Activated T-helper 2 cell treated with anti-CD3 and anti-CD28 coated beads, Interferon-gamma antibody, Interleukin-2, Interleukin-4, amounts not matched to agents 10 μg/mL and 5 μg/mL and 100 μg/mL, durations not matched to agents 14 hours and 24 hours and 36 hours (primary cell): ENCODE measurements around the gene TCOF1. TPM values are rescaled to one million over a fixed set of nuclear protein-coding genes. Genes with fewer than 3 reads are reported as not detected.

ENCODE experiments used
- DNase-seq: peaks from one replicate; pipeline ENCODE4 v3.0.0; 2021; ENCODE audit warnings: low spot score
- H3K27ac Mint-ChIP-seq: one replicate; pipeline ENCODE4 v1.8.0; 2021; ENCODE audit warnings: mixed read lengths
- H3K27me3 Mint-ChIP-seq: one replicate; pipeline ENCODE4 v1.8.0; 2021; ENCODE audit warnings: low read depth, mixed read lengths
- H3K36me3 Mint-ChIP-seq: one replicate; pipeline ENCODE4 v1.8.0; 2021; ENCODE audit warnings: low read depth, mixed read lengths
- H3K4me1 Mint-ChIP-seq: one replicate; pipeline ENCODE4 v1.8.0; 2021; ENCODE audit warnings: low read depth, mixed read lengths
- H3K4me3 Mint-ChIP-seq: one replicate; pipeline ENCODE4 v1.8.0; 2021; ENCODE audit warnings: low read depth, mild to moderate bottlenecking, moderate library complexity, mixed read lengths
- H3K9me3 Mint-ChIP-seq: one replicate; pipeline ENCODE4 v1.8.0; 2021; ENCODE audit warnings: mixed read lengths
- intact Hi-C: fragments of 100-400 bp; cut with micrococcal nuclease; formaldehyde crosslinking; loops from one replicate; pipeline ENCODE4 v1.15.1; 2023
- total RNA-seq: library from RNA; stranded (reverse); gene quantifications from 2 replicates; pipeline ENCODE4 v1.2.3, GENCODE V29; 2022

TCOF1 gene
- total RNA-seq, 1 donor from 2014 or later = 98.2 TPM

GRCh38 chr5:150318613-150319483, 38.6 kb upstream of the TCOF1 start:
- Mint-ChIP-seq H3K9me3 (no peaks in the 10 kb centered on the region), H3K27ac (no peak overlapping the region)

DNA sequence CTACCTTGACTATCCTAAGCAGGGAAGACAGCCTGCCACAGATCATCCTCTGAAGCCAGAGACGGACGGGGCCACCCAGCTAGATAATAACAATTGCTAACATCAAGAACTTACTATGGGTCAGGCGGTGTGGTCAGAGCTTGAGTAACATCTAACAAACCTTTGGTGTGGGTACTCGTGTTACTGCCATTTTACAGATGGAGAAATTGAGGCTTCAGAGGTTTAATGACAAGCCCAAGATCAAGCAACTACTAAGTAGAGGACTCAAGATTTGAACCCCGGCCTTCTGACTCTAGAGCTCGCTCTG, 38.1 kb upstream of the TCOF1 start:
- H3K9me3 Mint-ChIP-seq = no peaks in the 10 kb centered on the region
- no peaks in the 10 kb centered on the region for H3K27me3 Mint-ChIP-seq
- no peak overlapping the region for H3K4me3 Mint-ChIP-seq
- intact Hi-C loops = no loop called here
- peaks cover 7% of the 10 kb centered on the region for H3K4me1 Mint-ChIP-seq
- no peaks in the 10 kb centered on the region for H3K36me3 Mint-ChIP-seq
- no peak overlapping the region for H3K27ac Mint-ChIP-seq
- no peak for DNase-seq

More at GRCh38 chr5:150318613-150319483, 38.6 kb upstream of the TCOF1 start:
- H3K27me3 Mint-ChIP-seq = no peaks in the 10 kb centered on the region
- intact Hi-C loops = no loop called here
- DNase-seq = no peak
- H3K36me3 Mint-ChIP-seq = no peaks in the 10 kb centered on the region
- no peak overlapping the region for H3K4me3 Mint-ChIP-seq
- peaks cover 7% of the 10 kb centered on the region for H3K4me1 Mint-ChIP-seq

DNA sequence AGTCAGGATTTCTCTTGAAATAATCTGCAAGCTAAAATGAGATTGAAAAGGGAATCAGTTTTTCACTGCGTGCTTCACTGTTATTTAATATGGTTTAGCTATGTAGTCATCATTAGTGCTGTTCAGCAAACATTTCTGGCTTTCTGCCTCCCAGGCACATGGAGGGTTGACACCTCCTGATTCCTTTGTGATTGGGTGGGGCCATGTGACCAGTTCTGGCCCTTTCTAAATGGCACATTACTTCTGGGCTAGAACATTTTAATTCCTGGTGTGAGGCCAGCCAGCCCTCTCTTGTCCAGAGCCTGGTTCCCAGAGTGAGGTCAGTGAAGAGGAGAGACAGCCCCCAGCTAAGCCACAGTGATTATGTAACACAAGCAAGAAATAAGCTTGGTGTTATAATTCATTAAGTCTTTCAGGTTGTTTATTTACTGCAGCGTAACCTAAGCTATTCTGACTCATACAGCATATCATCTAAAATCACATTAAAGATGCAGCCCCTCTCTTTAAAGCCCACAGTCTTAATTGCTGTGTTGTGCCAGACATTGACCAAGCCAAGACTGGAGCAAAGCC, 37.4 kb upstream of the TCOF1 start:
- Mint-ChIP-seq H3K27ac (no peak overlapping the region), H3K27me3 (peaks cover 1% of the 10 kb centered on the region), H3K36me3 (no peaks in the 10 kb centered on the region), H3K9me3 (no peaks in the 10 kb centered on the region), H3K4me3 (no peak overlapping the region), H3K4me1 (peaks cover 7% of the 10 kb centered on the region)
- DNase-seq = no peak
- intact Hi-C loops = no loop called here

- H3K27ac Mint-ChIP-seq = no peak overlapping the region
- no peaks in the 10 kb centered on the region for H3K36me3 Mint-ChIP-seq
- DNase-seq = no peak
- peaks cover 2% of the 10 kb centered on the region for H3K27me3 Mint-ChIP-seq
- no peak overlapping the region for H3K4me3 Mint-ChIP-seq
- intact Hi-C loops = no loop called here
- H3K9me3 Mint-ChIP-seq = no peaks in the 10 kb centered on the region
- peaks cover 7% of the 10 kb centered on the region for H3K4me1 Mint-ChIP-seq
These were observed 36.3 kb upstream of the TCOF1 start for GRCh38 chr5:150321211-150321610.

DNA sequence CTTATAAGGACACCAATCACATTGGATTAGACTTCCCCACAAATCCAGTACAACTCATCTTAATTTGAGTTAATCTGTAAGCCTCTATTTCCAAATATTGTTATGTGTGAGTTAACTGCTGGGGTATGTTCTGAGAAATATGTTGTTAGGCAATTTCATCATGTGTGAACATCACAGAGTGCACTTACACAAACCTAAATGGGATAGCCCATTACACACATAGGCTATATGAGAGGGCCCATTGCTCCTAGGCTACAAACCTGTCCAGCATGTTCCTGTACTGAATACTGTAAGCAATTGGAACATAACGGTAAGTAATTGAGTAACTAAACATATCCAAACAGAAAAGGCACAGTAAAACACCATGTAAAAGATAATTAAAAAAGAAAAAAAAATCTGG, 35.7 kb upstream of the TCOF1 start:
- Mint-ChIP-seq H3K4me3 (no peak overlapping the region), H3K27ac (no peak overlapping the region), H3K36me3 (no peaks in the 10 kb centered on the region), H3K4me1 (peaks cover 7% of the 10 kb centered on the region), H3K27me3 (peaks cover 2% of the 10 kb centered on the region), H3K9me3 (no peaks in the 10 kb centered on the region)
- intact Hi-C loops = no loop called here
- DNase-seq = no peak

DNA sequence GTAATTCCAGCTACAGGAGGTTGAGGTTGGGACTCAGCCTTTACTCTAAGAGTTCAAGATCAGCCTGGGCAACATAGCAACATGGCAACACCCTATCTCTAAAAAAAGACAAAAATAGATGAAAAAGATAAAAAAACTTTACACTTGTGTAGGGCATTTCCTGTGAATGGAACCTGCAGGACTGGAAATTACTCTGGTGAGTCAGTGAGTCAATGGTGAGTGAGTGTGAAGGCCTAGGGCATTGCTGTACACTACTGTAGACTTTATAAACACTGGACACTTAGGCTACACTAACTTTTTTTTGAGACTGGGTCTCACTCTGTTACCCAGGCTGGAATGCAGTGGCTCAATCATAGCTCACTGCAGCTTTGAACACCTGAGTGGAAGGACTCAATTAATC, 35.3 kb upstream of the TCOF1 start:
- Mint-ChIP-seq H3K36me3 (no peaks in the 10 kb centered on the region), H3K4me3 (no peak overlapping the region), H3K4me1 (peaks cover 7% of the 10 kb centered on the region), H3K9me3 (no peaks in the 10 kb centered on the region), H3K27me3 (peaks cover 2% of the 10 kb centered on the region), H3K27ac (no peak overlapping the region)
- intact Hi-C loops = no loop called here
- no peak for DNase-seq

GRCh38 chr5:150323092-150323491, 34.4 kb upstream of the TCOF1 start:
- H3K27ac Mint-ChIP-seq = no peak overlapping the region
- H3K4me3 Mint-ChIP-seq = no peak overlapping the region
- intact Hi-C loops = no loop called here
- peaks cover 7% of the 10 kb centered on the region for H3K4me1 Mint-ChIP-seq
- DNase-seq = no peak
- H3K27me3 Mint-ChIP-seq = peaks cover 3% of the 10 kb centered on the region
- H3K9me3 Mint-ChIP-seq = no peaks in the 10 kb centered on the region
- no peaks in the 10 kb centered on the region for H3K36me3 Mint-ChIP-seq

DNA sequence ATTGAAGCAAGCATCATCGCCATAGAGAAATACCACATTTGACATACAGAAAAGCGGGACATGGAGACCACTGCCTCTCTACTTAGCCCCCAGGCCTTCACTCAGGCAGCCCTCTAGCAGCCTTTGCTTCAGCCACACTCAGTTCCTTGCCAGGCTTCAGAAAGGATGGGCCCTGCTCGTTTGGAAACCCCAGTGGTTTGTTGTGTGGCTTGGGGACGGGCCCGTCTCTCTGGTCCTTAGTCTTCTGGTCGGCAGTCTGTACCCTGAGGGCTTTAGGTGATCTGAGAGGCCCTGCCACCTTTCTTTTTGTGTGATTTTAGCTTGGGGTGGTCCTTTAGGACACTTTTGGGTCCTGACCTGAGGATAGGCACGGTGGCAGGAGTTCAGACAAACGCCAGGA, 33.7 kb upstream of the TCOF1 start:
- intact Hi-C loops = no loop called here
- H3K27ac Mint-ChIP-seq = no peak overlapping the region
- H3K4me3 Mint-ChIP-seq = no peak overlapping the region
- DNase-seq = no peak
- H3K36me3 Mint-ChIP-seq = no peaks in the 10 kb centered on the region
- no peaks in the 10 kb centered on the region for H3K9me3 Mint-ChIP-seq
- peaks cover 3% of the 10 kb centered on the region for H3K27me3 Mint-ChIP-seq
- H3K4me1 Mint-ChIP-seq = peaks cover 7% of the 10 kb centered on the region

GRCh38 chr5:150325426-150325825, 32.1 kb upstream of the TCOF1 start:
- Mint-ChIP-seq H3K36me3 (no peaks in the 10 kb centered on the region), H3K4me3 (no peak overlapping the region), H3K27ac (no peak overlapping the region), H3K27me3 (peaks cover 3% of the 10 kb centered on the region), H3K4me1 (peaks cover 7% of the 10 kb centered on the region), H3K9me3 (no peaks in the 10 kb centered on the region)
- intact Hi-C loops = no loop called here
- no peak for DNase-seq

DNA sequence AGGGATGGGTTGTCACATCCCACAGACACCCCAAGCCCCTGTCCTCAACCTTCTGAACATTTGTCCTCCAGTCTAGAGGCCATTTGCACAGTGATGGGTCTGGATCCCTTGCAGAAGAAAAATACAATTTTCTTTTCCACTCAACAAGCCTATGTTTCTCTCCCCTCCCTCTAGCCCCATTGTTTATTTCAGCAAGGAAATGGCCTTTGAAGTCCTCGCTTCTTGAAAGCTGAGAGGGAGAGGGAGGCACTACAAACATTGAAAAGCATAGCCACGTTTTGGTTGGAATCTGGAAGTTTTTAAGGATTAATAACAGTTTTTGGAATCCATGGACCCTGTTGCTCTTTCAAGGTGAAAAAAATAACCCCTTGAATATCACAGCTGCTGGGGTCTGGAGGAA, 30.8 kb upstream of the TCOF1 start:
- H3K4me3 Mint-ChIP-seq = no peak overlapping the region
- no peak overlapping the region for H3K27ac Mint-ChIP-seq
- intact Hi-C loops = no loop called here
- no peak for DNase-seq
- H3K9me3 Mint-ChIP-seq = no peaks in the 10 kb centered on the region
- H3K36me3 Mint-ChIP-seq = no peaks in the 10 kb centered on the region
- peaks cover 3% of the 10 kb centered on the region for H3K27me3 Mint-ChIP-seq
- H3K4me1 Mint-ChIP-seq = peaks cover 5% of the 10 kb centered on the region

DNA sequence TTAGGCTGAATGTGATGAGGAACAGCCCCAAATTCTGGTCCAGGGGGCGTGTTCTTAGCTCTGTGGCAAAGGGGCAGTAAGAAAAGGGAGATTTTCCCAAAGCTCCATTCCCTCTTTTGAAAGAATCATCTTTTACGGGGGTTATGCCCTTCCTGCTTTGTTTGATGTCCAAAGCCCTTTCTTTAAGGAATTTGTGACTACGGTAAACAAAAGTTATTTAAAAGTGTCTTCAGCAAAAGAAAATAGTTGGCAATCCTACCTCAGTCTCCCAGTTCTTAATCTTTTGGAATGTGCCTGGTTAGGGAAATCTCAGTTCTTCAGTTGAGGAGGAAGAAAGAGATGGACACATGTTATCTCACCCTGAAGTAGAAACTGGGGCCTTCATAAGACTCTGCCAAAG, 30.4 kb upstream of the TCOF1 start:
- Mint-ChIP-seq H3K27ac (no peak overlapping the region), H3K9me3 (no peaks in the 10 kb centered on the region), H3K4me1 (peaks cover under 1% of the 10 kb centered on the region), H3K27me3 (peaks cover 3% of the 10 kb centered on the region), H3K4me3 (no peak overlapping the region), H3K36me3 (no peaks in the 10 kb centered on the region)
- intact Hi-C loops = no loop called here
- no peak for DNase-seq

DNA sequence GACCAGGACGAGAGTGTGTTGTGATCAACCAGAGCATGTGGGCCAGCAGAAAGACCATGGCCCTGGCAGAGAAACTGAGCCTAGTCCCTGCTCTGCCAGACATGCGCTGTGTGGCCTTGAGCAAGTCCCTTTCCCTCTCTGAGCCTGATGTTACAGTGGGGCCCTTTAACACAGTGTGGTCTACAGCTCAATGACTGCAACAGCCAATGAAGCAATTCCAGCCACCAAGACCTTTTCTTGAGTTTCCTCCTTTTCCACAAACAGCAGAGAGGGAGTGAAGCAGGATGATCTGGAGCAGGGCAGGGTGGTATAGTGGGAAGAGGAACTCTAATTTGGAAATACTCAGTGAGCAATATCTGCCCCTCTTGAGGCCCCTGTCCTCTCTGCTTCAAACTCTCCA, 29.0 kb upstream of the TCOF1 start:
- Mint-ChIP-seq H3K4me1 (no peaks in the 10 kb centered on the region), H3K27ac (no peak overlapping the region), H3K27me3 (peaks cover 3% of the 10 kb centered on the region), H3K4me3 (no peak overlapping the region), H3K36me3 (no peaks in the 10 kb centered on the region), H3K9me3 (no peaks in the 10 kb centered on the region)
- no peak for DNase-seq
- intact Hi-C loops = no loop called here

- H3K4me1 Mint-ChIP-seq = no peaks in the 10 kb centered on the region
- no peak for DNase-seq
- no peak overlapping the region for H3K27ac Mint-ChIP-seq
- H3K4me3 Mint-ChIP-seq = no peak overlapping the region
- no peaks in the 10 kb centered on the region for H3K36me3 Mint-ChIP-seq
- intact Hi-C loops = no loop called here
- peaks cover 5% of the 10 kb centered on the region for H3K27me3 Mint-ChIP-seq
- no peaks in the 10 kb centered on the region for H3K9me3 Mint-ChIP-seq
These were observed 28.5 kb upstream of the TCOF1 start for GRCh38 chr5:150329038-150329437.
